ENCODE data around the gene RWDD1. TPM values are rescaled to one million over a fixed set of nuclear protein-coding genes. Genes with fewer than 3 reads are reported as not detected.

RWDD1 gene
- total and polyA plus RNA-seq, 2 donors (not counting 1 experiment from before 2014, with no cell fraction given), result 22.8 to 60.3 TPM

DNA sequence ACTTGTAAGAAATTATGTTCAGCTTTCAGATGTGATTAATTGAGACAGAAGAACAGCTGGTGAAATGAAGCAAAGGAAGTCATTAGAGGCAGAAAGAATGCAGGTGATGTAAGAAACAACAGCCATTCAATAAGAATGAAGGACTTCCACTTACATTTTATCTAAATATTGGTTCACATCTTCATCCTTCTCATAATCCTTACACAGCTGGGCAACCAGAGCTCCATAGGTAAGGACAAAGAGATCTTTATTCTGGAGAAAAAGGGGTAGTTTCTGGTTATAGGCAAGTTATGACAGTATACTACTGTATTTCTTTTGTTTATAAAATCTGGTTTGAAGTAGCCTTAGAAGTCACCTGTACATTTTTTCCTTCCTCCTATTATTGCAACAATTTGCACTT, 28.2 kb upstream of the RWDD1 start:
- no peaks in the 10 kb centered on the region for H3K27me3 ChIP-seq (ENCODE audit: control insufficient read depth, insufficient read depth, low read length)
- H3K4me3 ChIP-seq (replicated peaks in 1 of 4; ENCODE audit: control extremely low read depth in 1 of 4, insufficient read depth in 1 of 4, low read depth in 3 of 4, low read length in 4 of 4), result no peak overlapping the region
- TF ChIP-seq, protein P1, sequence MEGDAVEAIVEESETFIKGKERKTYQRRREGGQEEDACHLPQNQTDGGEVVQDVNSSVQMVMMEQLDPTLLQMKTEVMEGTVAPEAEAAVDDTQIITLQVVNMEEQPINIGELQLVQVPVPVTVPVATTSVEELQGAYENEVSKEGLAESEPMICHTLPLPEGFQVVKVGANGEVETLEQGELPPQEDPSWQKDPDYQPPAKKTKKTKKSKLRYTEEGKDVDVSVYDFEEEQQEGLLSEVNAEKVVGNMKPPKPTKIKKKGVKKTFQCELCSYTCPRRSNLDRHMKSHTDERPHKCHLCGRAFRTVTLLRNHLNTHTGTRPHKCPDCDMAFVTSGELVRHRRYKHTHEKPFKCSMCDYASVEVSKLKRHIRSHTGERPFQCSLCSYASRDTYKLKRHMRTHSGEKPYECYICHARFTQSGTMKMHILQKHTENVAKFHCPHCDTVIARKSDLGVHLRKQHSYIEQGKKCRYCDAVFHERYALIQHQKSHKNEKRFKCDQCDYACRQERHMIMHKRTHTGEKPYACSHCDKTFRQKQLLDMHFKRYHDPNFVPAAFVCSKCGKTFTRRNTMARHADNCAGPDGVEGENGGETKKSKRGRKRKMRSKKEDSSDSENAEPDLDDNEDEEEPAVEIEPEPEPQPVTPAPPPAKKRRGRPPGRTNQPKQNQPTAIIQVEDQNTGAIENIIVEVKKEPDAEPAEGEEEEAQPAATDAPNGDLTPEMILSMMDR (conservative IDR thresholded peaks at IDR 0.05 in 1 of 2, IDR thresholded peaks at IDR 0.05 in 1 of 2; ENCODE audit: low read depth in 1 of 2, low read length in 2 of 2), result no peak
- peak in 1 of 2 donors; percentile 22 for DNase-seq (ENCODE audit: low read depth in 2 of 2)
- no peaks in the 10 kb centered on the region for H3K79me2 ChIP-seq (ENCODE audit: control insufficient read depth, insufficient read depth, low read length)
- H3K4me1 ChIP-seq (ENCODE audit: control insufficient read depth, extremely low read depth, insufficient read depth, low read length), result no peaks in the 10 kb centered on the region
- no peak overlapping the region for H2AFZ ChIP-seq (ENCODE audit: low read length)
- H3K9ac ChIP-seq (ENCODE audit: insufficient read depth, low read length), result no peak overlapping the region
- no peaks in the 10 kb centered on the region for H4K20me1 ChIP-seq (ENCODE audit: control insufficient read depth, extremely low read depth, insufficient read depth, low read length)
- no peak overlapping the region for H3K4me2 ChIP-seq (ENCODE audit: extremely low read depth, insufficient read depth, low read length)
- no peaks in the 10 kb centered on the region for H3K9me3 ChIP-seq (ENCODE audit: control insufficient read depth, insufficient read depth, low read depth, low read length)
- no peak overlapping the region for H3K27ac ChIP-seq (ENCODE audit: insufficient read depth, low read length)
- no peaks in the 10 kb centered on the region for H3K36me3 ChIP-seq (ENCODE audit: control insufficient read depth, insufficient read depth, low read length)

DNA sequence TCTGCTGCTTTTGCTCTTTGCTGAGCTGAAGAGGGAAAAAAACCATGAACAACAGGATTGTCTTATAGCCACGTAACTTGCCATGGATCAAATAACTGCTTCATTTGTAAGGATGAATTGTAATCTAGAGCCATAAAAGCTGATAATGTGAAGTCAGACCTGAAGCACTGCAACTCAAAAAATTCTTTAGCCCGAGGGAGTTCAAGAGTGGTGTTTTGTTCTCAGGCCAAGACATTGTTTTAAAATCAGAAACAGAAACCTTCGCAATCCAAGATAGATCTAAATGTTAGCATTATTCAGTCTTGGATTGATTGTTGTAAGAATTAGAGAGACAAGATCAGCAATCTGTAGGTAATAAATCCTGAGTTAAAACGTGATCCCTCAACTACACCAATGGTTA, 25.7 kb upstream of the RWDD1 start, which contains the start of gene TRAPPC3L:
Gene TRAPPC3L (minus strand): TSS at position 34 of the 400 bp plus-strand sequence. CDS start 170 bp downstream, outside the sequence.
- H3K4me2 ChIP-seq (ENCODE audit: extremely low read depth, insufficient read depth, low read length), result no peak within 1 kb of the TSS
- no peaks in the 10 kb centered on the region for H4K20me1 ChIP-seq (ENCODE audit: control insufficient read depth, extremely low read depth, insufficient read depth, low read length)
- H3K79me2 ChIP-seq (ENCODE audit: control insufficient read depth, insufficient read depth, low read length), result no peaks in the 10 kb centered on the region
- TF ChIP-seq, protein P1 (conservative IDR thresholded peaks at IDR 0.05 in 1 of 2, IDR thresholded peaks at IDR 0.05 in 1 of 2; ENCODE audit: low read depth in 1 of 2, low read length in 2 of 2), result no peak
- no peak for TF ChIP-seq EZH2 (IDR thresholded peaks at IDR 0.05; ENCODE audit: low read length, missing control alignments)
- no peak within 1 kb of the TSS for H3K9ac ChIP-seq (ENCODE audit: insufficient read depth, low read length)
- H3K4me3 ChIP-seq (replicated peaks in 1 of 4; ENCODE audit: control extremely low read depth in 1 of 4, insufficient read depth in 1 of 4, low read depth in 3 of 4, low read length in 4 of 4), result no peak within 1 kb of the TSS
- no peak for DNase-seq (ENCODE audit: low read depth in 2 of 2)
- H3K4me1 ChIP-seq (ENCODE audit: control insufficient read depth, extremely low read depth, insufficient read depth, low read length), result no peaks in the 10 kb centered on the region
- peak within 1 kb of the TSS; percentile 57 for H2AFZ ChIP-seq (ENCODE audit: low read length)
- H3K36me3 ChIP-seq (ENCODE audit: control insufficient read depth, insufficient read depth, low read length), result no peaks in the 10 kb centered on the region
- H3K27me3 ChIP-seq (ENCODE audit: control insufficient read depth, insufficient read depth, low read length), result no peaks in the 10 kb centered on the region
- no peaks in the 10 kb centered on the region for H3K9me3 ChIP-seq (ENCODE audit: control insufficient read depth, insufficient read depth, low read depth, low read length)
- no peak within 1 kb of the TSS for H3K27ac ChIP-seq (ENCODE audit: insufficient read depth, low read length)

DNA sequence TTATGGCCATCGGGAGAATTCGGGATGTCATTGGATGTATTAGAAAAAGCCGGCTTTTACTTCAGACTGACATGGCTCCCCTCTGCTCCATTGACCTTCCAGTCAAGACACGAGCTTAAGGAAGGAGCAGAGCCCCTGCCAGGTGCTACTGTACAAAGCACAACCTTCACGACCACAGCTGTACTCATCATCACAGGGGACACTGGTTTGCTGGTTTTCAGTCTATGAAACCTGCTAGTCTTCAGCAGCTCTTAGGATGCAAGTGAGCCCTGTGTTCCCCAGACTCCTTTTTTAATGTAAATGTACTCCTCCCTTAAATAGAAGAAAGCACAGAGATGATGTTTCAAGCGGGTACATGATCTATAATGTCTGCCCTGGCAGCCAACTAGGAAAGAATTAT, 23.9 kb upstream of the RWDD1 start:
- H3K4me1 ChIP-seq (ENCODE audit: control insufficient read depth, extremely low read depth, insufficient read depth, low read length), result no peaks in the 10 kb centered on the region
- no peaks in the 10 kb centered on the region for H3K36me3 ChIP-seq (ENCODE audit: control insufficient read depth, insufficient read depth, low read length)
- H3K9me3 ChIP-seq (ENCODE audit: control insufficient read depth, insufficient read depth, low read depth, low read length), result no peaks in the 10 kb centered on the region
- no peaks in the 10 kb centered on the region for H3K27me3 ChIP-seq (ENCODE audit: control insufficient read depth, insufficient read depth, low read length)
- H3K27ac ChIP-seq (ENCODE audit: insufficient read depth, low read length), result no peak overlapping the region
- H3K4me2 ChIP-seq (ENCODE audit: extremely low read depth, insufficient read depth, low read length), result no peak overlapping the region
- H2AFZ ChIP-seq (ENCODE audit: low read length), result no peak overlapping the region
- H3K4me3 ChIP-seq (replicated peaks in 1 of 4; ENCODE audit: control extremely low read depth in 1 of 4, insufficient read depth in 1 of 4, low read depth in 3 of 4, low read length in 4 of 4), result no peak overlapping the region
- no peak for DNase-seq (ENCODE audit: low read depth in 2 of 2)
- H3K79me2 ChIP-seq (ENCODE audit: control insufficient read depth, insufficient read depth, low read length), result no peaks in the 10 kb centered on the region
- TF ChIP-seq, protein P1 (conservative IDR thresholded peaks at IDR 0.05 in 1 of 2, IDR thresholded peaks at IDR 0.05 in 1 of 2; ENCODE audit: low read depth in 1 of 2, low read length in 2 of 2), result no peak
- no peak for TF ChIP-seq EZH2 (IDR thresholded peaks at IDR 0.05; ENCODE audit: low read length, missing control alignments)
- no peaks in the 10 kb centered on the region for H4K20me1 ChIP-seq (ENCODE audit: control insufficient read depth, extremely low read depth, insufficient read depth, low read length)
- no peak overlapping the region for H3K9ac ChIP-seq (ENCODE audit: insufficient read depth, low read length)
